HG03066 (cell line): Measurements from ENCODE around the gene GSTA1.
"Not testable (repeated sequence)": the region's sequence is repeated elsewhere in the genome, so short reads cannot be mapped to it uniquely, and the experiment has no call there.

Source experiments
- ATAC-seq: cut with Tn5 transposase; IDR thresholded peaks from one replicate; pipeline ENCODE4 v1.9.1; 2021; ENCODE audit warnings: low read depth; ENCODE audit not compliant: unreplicated experiment

The GSTA1 gene

GRCh38 chr6:52803668-52804255 lies at the start of gene GSTA1:
TSS of gene GSTA1 (minus strand) at chr6:52803816. CDS start at chr6:52799267, 4,549 bp downstream.
- ATAC-seq = not testable (repeated sequence)

GRCh38 chr6:52849137-52849536 lies 45.5 kb upstream of the GSTA1 start:
- no peak for ATAC-seq

GRCh38 chr6:52846002-52846401 lies 42.4 kb upstream of the GSTA1 start:
- ATAC-seq = no peak

GRCh38 chr6:52843605-52844004 lies 40.0 kb upstream of the GSTA1 start:
- no peak for ATAC-seq

- ATAC-seq = no peak
These were observed 37.4 kb upstream of the GSTA1 start, which contains the start of gene GSTA5 for GRCh38 chr6:52840763-52841585. TSS of gene GSTA5 (minus strand) at chr6:52840813.

GRCh38 chr6:52839124-52840055 lies 35.8 kb upstream of the GSTA1 start:
- ATAC-seq = peak; percentile 68

GRCh38 chr6:52834481-52834880 lies 30.9 kb upstream of the GSTA1 start:
- ATAC-seq = no peak

GRCh38 chr6:52830869-52831268 lies 27.3 kb upstream of the GSTA1 start:
- ATAC-seq = not testable (repeated sequence)

- no peak for ATAC-seq
These were observed 25.6 kb upstream of the GSTA1 start for GRCh38 chr6:52829046-52829817.

GRCh38 chr6:52828621-52829020 lies 25.0 kb upstream of the GSTA1 start:
- not testable (repeated sequence) for ATAC-seq

GRCh38 chr6:52827073-52827783 lies 23.6 kb upstream of the GSTA1 start:
- ATAC-seq = not testable (repeated sequence)

GRCh38 chr6:52826513-52826912 lies 22.9 kb upstream of the GSTA1 start:
- ATAC-seq = no peak

GRCh38 chr6:52825900-52826459 lies 22.4 kb upstream of the GSTA1 start:
- not testable (repeated sequence) for ATAC-seq

GRCh38 chr6:52825270-52825793 lies 21.7 kb upstream of the GSTA1 start:
- not testable (repeated sequence) for ATAC-seq

- ATAC-seq = no peak
These were observed 18.2 kb upstream of the GSTA1 start for GRCh38 chr6:52821842-52822241.

- no peak for ATAC-seq
These were observed 16.6 kb upstream of the GSTA1 start for GRCh38 chr6:52820198-52820597.

- peak; percentile 92 for ATAC-seq
These were observed 11.8 kb upstream of the GSTA1 start for GRCh38 chr6:52815167-52816092.

- ATAC-seq = not testable (repeated sequence)
These were observed 10.9 kb upstream of the GSTA1 start for GRCh38 chr6:52814545-52814944.
